ENCODE measurements around the gene KRT6C.
"Not testable (repeated sequence)": the region's sequence is repeated elsewhere in the genome, so short reads cannot be mapped to it uniquely, and the experiment has no call there.

KRT6C gene

GRCh38 chr12:52473768-52474167, at the start of gene KRT6C:
TSS of gene KRT6C (minus strand) at chr12:52473805. CDS start at chr12:52473737, 68 bp downstream.
- DNase-seq: no peak

GRCh38 chr12:52522346-52523011, 48.9 kb upstream of the KRT6C start:
- DNase-seq: no peak

- DNase-seq: no peak
Observed at GRCh38 chr12:52521568-52522266, 48.1 kb upstream of the KRT6C start.

GRCh38 chr12:52521175-52521567, 47.6 kb upstream of the KRT6C start:
- DNase-seq: no peak

- no peak for DNase-seq
Observed at GRCh38 chr12:52519826-52520662, 46.4 kb upstream of the KRT6C start, which contains the start of gene KRT5. TSS of gene KRT5 (minus strand) at chr12:52520394. CDS start at chr12:52520296, 98 bp downstream.

- no peak for DNase-seq
Observed at GRCh38 chr12:52519387-52519703, 45.7 kb upstream of the KRT6C start.

- no peak for DNase-seq
Observed at GRCh38 chr12:52518574-52519386, 45.2 kb upstream of the KRT6C start.

- DNase-seq: no peak
Observed at GRCh38 chr12:52517888-52518287, 44.3 kb upstream of the KRT6C start.

- DNase-seq: no peak
Observed at GRCh38 chr12:52517005-52517835, 43.6 kb upstream of the KRT6C start.

- DNase-seq: no peak
Observed at GRCh38 chr12:52515927-52516831, 42.6 kb upstream of the KRT6C start.

GRCh38 chr12:52515319-52515646, 41.7 kb upstream of the KRT6C start:
- no peak for DNase-seq

GRCh38 chr12:52514471-52515318, 41.1 kb upstream of the KRT6C start:
- DNase-seq: no peak

GRCh38 chr12:52513736-52514135, 40.1 kb upstream of the KRT6C start:
- DNase-seq: no peak

GRCh38 chr12:52508211-52508610, 34.6 kb upstream of the KRT6C start:
- DNase-seq: no peak

- no peak for DNase-seq
Observed at GRCh38 chr12:52506858-52507715, 33.5 kb upstream of the KRT6C start.

- no peak for DNase-seq
Observed at GRCh38 chr12:52502877-52503276, 29.3 kb upstream of the KRT6C start.

- no peak for DNase-seq
Observed at GRCh38 chr12:52501490-52501889, 27.9 kb upstream of the KRT6C start.

- DNase-seq: not testable (repeated sequence)
Observed at GRCh38 chr12:52500574-52500973, 27.0 kb upstream of the KRT6C start.

All from NCI-H446 treated with DMSO at 0.1 percent for 48 hours (cell line).